Mesenchymal stem cell (in vitro differentiated cells and primary cell): ENCODE measurements around the gene ALDH5A1.

Experiments
- DNase-seq: peaks from one replicate; pipeline ENCODE4 v3.0.0-alpha.2; 2013
- H2AFZ ChIP-seq: one replicate; pipeline ENCODE4 v1.6.1; 2013; ENCODE audit warnings: low read depth, mild to moderate bottlenecking, control low read depth, inconsistent platforms, low read length, moderate library complexity
- H2AK5ac ChIP-seq: 2 replicates; pipeline ENCODE4 v1.6.1; 2013; ENCODE audit warnings: low read length, moderate library complexity, mild to moderate bottlenecking, inconsistent platforms; ENCODE audit not compliant: severe bottlenecking
- H2BK120ac ChIP-seq: one replicate; pipeline ENCODE4 v1.6.1; 2013; ENCODE audit warnings: low read depth, mild to moderate bottlenecking, inconsistent platforms, low read length, moderate library complexity
- H2BK12ac ChIP-seq, 2 experiments: one replicate each; pipeline ENCODE4 v1.6.1; 2013; ENCODE audit warnings: inconsistent platforms in 2 of 2, low read length in 2 of 2, mild to moderate bottlenecking in 2 of 2, moderate library complexity in 2 of 2, control low read depth in 1 of 2
- H2BK15ac ChIP-seq: one replicate; pipeline ENCODE4 v1.6.1; 2013; ENCODE audit warnings: mild to moderate bottlenecking, low read depth, inconsistent platforms; ENCODE audit not compliant: poor library complexity, severe bottlenecking
- H2BK5ac ChIP-seq: 2 replicates; pipeline ENCODE4 v1.6.1; 2013; ENCODE audit warnings: low read depth, mild to moderate bottlenecking, low read length, control low read depth, inconsistent platforms; ENCODE audit not compliant: poor library complexity, severe bottlenecking
- H3K14ac ChIP-seq, 2 experiments: one replicate each; pipeline ENCODE4 v1.6.1; 2013; ENCODE audit warnings: inconsistent platforms in 2 of 2, low read length in 2 of 2, control low read depth in 1 of 2, mild to moderate bottlenecking in 1 of 2, moderate library complexity in 1 of 2
- H3K18ac ChIP-seq, 2 experiments: one replicate each; pipeline ENCODE4 v1.6.1; 2013; ENCODE audit warnings: inconsistent platforms in 2 of 2, low read length in 2 of 2, control low read depth in 1 of 2, low read depth in 1 of 2, mild to moderate bottlenecking in 1 of 2
- H3K23ac ChIP-seq, 2 experiments: one replicate each; pipeline ENCODE4 v1.6.1; 2013; ENCODE audit warnings: inconsistent platforms in 2 of 2, low read length in 2 of 2, mild to moderate bottlenecking in 2 of 2, moderate library complexity in 2 of 2, control low read depth in 1 of 2
- H3K27ac ChIP-seq: 2 replicates; pipeline ENCODE4 v1.5.1; 2013; ENCODE audit warnings: mild to moderate bottlenecking, moderate library complexity, low read length, control low read depth, inconsistent platforms; ENCODE audit not compliant: poor library complexity, severe bottlenecking
- H3K27me3 ChIP-seq, 2 experiments: 2 replicates each; pipeline versions ENCODE4 v1.6.1 to v1.7.0; 2013; ENCODE audit warnings: low read length in 2 of 2, mild to moderate bottlenecking in 2 of 2, moderate library complexity in 2 of 2, control low read depth in 1 of 2, inconsistent platforms in 1 of 2; ENCODE audit not compliant: control insufficient read depth in 1 of 2, insufficient read depth in 1 of 2
- H3K36me3 ChIP-seq, 2 experiments: 2 replicates each; pipeline versions ENCODE4 v1.6.1 to v1.7.0; 2013; ENCODE audit warnings: low read length in 2 of 2, control low read depth in 1 of 2, inconsistent platforms in 1 of 2, low read depth in 1 of 2, mild to moderate bottlenecking in 1 of 2; ENCODE audit not compliant: insufficient read depth in 2 of 2, control insufficient read depth in 1 of 2
- H3K4ac ChIP-seq, 2 experiments: one replicate each; pipeline ENCODE4 v1.6.1; 2013; ENCODE audit warnings: inconsistent platforms in 2 of 2, low read length in 2 of 2, mild to moderate bottlenecking in 2 of 2, moderate library complexity in 2 of 2, control low read depth in 1 of 2, low read depth in 1 of 2
- H3K4me1 ChIP-seq: 2 replicates; pipeline ENCODE4 v1.6.1; 2013; ENCODE audit warnings: low read depth, low read length, control low read depth; ENCODE audit not compliant: control insufficient read depth, insufficient read depth
- H3K4me2 ChIP-seq: 2 replicates; pipeline ENCODE4 v1.6.1; 2013; ENCODE audit warnings: low read length, mild to moderate bottlenecking, inconsistent platforms; ENCODE audit not compliant: poor library complexity, severe bottlenecking
- H3K4me3 ChIP-seq, 2 experiments: 2 replicates each; pipeline versions ENCODE4 v1.5.1 to v1.7.0; 2013; ENCODE audit warnings: low read length in 2 of 2, mild to moderate bottlenecking in 2 of 2, control low read depth in 1 of 2, low read depth in 1 of 2; ENCODE audit not compliant: insufficient read depth in 1 of 2
- H3K79me1 ChIP-seq: replicated peaks from 2 replicates; pipeline ENCODE4 v1.6.1; 2013; ENCODE audit warnings: mild to moderate bottlenecking, control low read depth, low read length, inconsistent platforms; ENCODE audit not compliant: poor library complexity, severe bottlenecking
- H3K9ac ChIP-seq: 2 replicates; pipeline ENCODE4 v1.7.0; 2013; ENCODE audit warnings: mild to moderate bottlenecking, low read length, moderate library complexity
- H3K9me3 ChIP-seq: 2 replicates; pipeline ENCODE4 v1.7.0; 2013; ENCODE audit warnings: mild to moderate bottlenecking, low read length; ENCODE audit not compliant: control insufficient read depth
- H4K8ac ChIP-seq: one replicate; pipeline ENCODE4 v1.6.1; 2013; ENCODE audit warnings: inconsistent platforms, mild to moderate bottlenecking, low read length, moderate library complexity
- H4K91ac ChIP-seq: one replicate; pipeline ENCODE4 v1.6.1; 2013; ENCODE audit warnings: mild to moderate bottlenecking, low read length, inconsistent platforms
- WGBS: methylation state at CpG from one replicate; pipeline ENCODE4 v1.1.7; 2013; ENCODE audit warnings: mixed read lengths; 5-methylcytosine and 5-hydroxymethylcytosine counted together

The ALDH5A1 gene

GRCh38 chr6:24569811-24570210 lies 75.0 kb downstream of the ALDH5A1 start:
- Histone ChIP-seq H3K27ac (no peak overlapping the region), H3K79me1 (no peaks in the 10 kb centered on the region), H2BK12ac (no peak overlapping the region), H2BK120ac (no peak overlapping the region), H2AFZ (no peak overlapping the region), H2BK15ac (no peak overlapping the region), H3K27me3 (peaks cover 12 to 16% of the 10 kb centered on the region in 2 experiments), H3K36me3 (no peaks in the 10 kb centered on the region), H3K23ac (no peak overlapping the region), H3K14ac (no peak overlapping the region), H3K4me1 (no peaks in the 10 kb centered on the region), H3K18ac (no peak overlapping the region), H3K9ac (no peak overlapping the region), H2AK5ac (no peak overlapping the region), H3K9me3 (no peaks in the 10 kb centered on the region), H4K91ac (no peak overlapping the region), H3K4me2 (no peak overlapping the region), H2BK5ac (no peak overlapping the region), H3K4me3 (no peak overlapping the region), H3K4ac (no peak overlapping the region), H4K8ac (no peak overlapping the region)
- DNase-seq: no peak
- 89% methylated on average over 5 of the region's 5 CpGs for WGBS

- Histone ChIP-seq H3K4me1 (no peaks in the 10 kb centered on the region), H2BK12ac (no peak overlapping the region), H2BK120ac (no peak overlapping the region), H4K91ac (no peak overlapping the region), H2AK5ac (no peak overlapping the region), H3K4me3 (no peak overlapping the region), H2AFZ (no peak overlapping the region), H3K4me2 (no peak overlapping the region), H4K8ac (no peak overlapping the region), H2BK5ac (no peak overlapping the region), H3K36me3 (no peaks in the 10 kb centered on the region), H3K9ac (no peak overlapping the region), H2BK15ac (no peak overlapping the region), H3K79me1 (no peaks in the 10 kb centered on the region), H3K27ac (no peak overlapping the region), H3K14ac (no peak overlapping the region), H3K4ac (no peak overlapping the region), H3K18ac (no peak overlapping the region), H3K27me3 (peaks cover 15 to 16% of the 10 kb centered on the region in 2 experiments), H3K23ac (no peak overlapping the region), H3K9me3 (no peaks in the 10 kb centered on the region)
- WGBS: 82% methylated on average over 6 of the region's 6 CpGs
- DNase-seq: no peak
These were observed 76.6 kb downstream of the ALDH5A1 start for GRCh38 chr6:24571361-24571760.

DNA sequence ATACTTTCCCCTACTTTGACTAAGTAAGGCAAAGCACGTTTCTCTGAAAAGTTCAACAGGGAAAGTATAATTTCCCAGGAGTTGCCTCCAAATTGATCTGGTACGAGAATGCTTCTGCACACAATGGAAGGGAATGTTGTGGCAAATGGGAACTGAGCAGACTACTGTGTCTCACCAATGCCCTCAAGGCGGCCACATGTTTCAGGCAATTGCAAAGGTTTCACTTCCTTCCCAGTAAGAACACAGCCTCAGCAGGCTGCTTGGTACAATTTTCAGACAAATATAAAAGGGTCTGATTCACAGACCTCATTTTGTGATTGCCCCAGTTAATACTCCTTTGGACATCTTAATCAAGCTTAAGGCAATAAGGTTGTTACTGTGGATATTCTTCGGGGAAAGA lies 80.0 kb downstream of the ALDH5A1 start:
- no peak for DNase-seq

GRCh38 chr6:24576447-24576846 lies 81.7 kb downstream of the ALDH5A1 start:
- Histone ChIP-seq H3K27me3 (peaks cover 7 to 11% of the 10 kb centered on the region in 2 experiments), H4K91ac (no peak overlapping the region), H3K23ac (no peak overlapping the region), H2AFZ (no peak overlapping the region), H2BK120ac (no peak overlapping the region), H3K18ac (no peak overlapping the region), H3K79me1 (no peaks in the 10 kb centered on the region), H3K14ac (no peak overlapping the region), H2BK5ac (no peak overlapping the region), H3K27ac (no peak overlapping the region), H3K9me3 (no peaks in the 10 kb centered on the region), H2BK15ac (no peak overlapping the region), H3K4me1 (no peaks in the 10 kb centered on the region), H2AK5ac (no peak overlapping the region), H2BK12ac (no peak overlapping the region), H3K4me2 (no peak overlapping the region), H3K4me3 (no peak overlapping the region), H3K4ac (no peak overlapping the region), H3K36me3 (no peaks in the 10 kb centered on the region), H3K9ac (no peak overlapping the region), H4K8ac (no peak overlapping the region)
- DNase-seq: no peak
- 93% methylated on average over 6 of the region's 6 CpGs for WGBS

More for the DNA sequence above, 80.0 kb downstream of the ALDH5A1 start:
- Histone ChIP-seq H3K27me3 (peaks cover 11 to 13% of the 10 kb centered on the region in 2 experiments), H3K18ac (no peak overlapping the region), H2AK5ac (no peak overlapping the region), H3K27ac (no peak overlapping the region), H2BK15ac (no peak overlapping the region), H3K9ac (no peak overlapping the region), H4K8ac (no peak overlapping the region), H2BK120ac (no peak overlapping the region), H3K4ac (no peak overlapping the region), H3K4me3 (no peak overlapping the region), H2BK5ac (no peak overlapping the region), H3K36me3 (no peaks in the 10 kb centered on the region), H2BK12ac (no peak overlapping the region), H2AFZ (no peak overlapping the region), H4K91ac (no peak overlapping the region), H3K9me3 (no peaks in the 10 kb centered on the region), H3K4me2 (no peak overlapping the region), H3K14ac (no peak overlapping the region), H3K4me1 (no peaks in the 10 kb centered on the region), H3K79me1 (no peaks in the 10 kb centered on the region), H3K23ac (no peak overlapping the region)
- WGBS: 82% methylated on average over 4 of the region's 4 CpGs
